ENCODE results near the gene MYO3B.
"Not testable (repeated sequence)": the region's sequence is repeated elsewhere in the genome, so short reads cannot be mapped to it uniquely, and the experiment has no call there.

DNA sequence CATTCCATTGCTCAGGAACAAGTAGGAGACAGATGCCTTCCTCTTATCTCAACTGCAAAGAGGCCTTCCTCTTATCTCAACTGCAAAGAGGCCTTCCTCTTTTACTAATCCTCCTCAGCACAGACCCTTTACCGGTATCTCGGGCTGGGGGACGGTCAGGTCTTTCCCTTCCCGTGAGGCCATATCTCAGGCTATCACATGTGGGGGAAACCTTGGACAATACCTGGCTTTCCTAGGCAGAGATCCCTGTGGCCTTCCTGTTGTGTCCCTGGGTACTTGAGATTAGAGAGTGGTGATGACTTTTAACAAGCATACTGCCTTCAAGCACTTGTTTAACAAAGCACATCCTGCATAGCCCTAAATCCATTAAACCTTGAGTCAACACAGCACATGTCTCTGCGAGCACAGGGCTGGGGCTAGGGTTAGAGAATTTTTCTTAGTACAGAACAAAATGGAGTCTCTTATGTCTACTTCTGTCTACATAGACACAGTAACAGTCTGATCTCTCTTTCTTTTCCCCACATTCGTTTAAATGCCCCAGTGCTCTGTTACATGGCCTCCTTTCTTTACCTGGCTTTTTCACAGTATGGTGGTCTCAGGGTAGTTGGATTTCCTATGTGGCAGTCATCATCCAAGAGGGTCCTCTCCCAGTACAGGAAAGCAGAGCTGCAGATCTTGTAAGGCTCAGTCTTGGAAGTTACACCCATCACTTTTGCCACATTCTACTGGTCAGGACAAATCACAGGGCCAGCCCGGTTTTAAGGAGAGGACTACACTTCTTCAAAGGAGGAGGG is 86.0 kb downstream of the MYO3B start:
- TF ChIP-seq, protein P1, sequence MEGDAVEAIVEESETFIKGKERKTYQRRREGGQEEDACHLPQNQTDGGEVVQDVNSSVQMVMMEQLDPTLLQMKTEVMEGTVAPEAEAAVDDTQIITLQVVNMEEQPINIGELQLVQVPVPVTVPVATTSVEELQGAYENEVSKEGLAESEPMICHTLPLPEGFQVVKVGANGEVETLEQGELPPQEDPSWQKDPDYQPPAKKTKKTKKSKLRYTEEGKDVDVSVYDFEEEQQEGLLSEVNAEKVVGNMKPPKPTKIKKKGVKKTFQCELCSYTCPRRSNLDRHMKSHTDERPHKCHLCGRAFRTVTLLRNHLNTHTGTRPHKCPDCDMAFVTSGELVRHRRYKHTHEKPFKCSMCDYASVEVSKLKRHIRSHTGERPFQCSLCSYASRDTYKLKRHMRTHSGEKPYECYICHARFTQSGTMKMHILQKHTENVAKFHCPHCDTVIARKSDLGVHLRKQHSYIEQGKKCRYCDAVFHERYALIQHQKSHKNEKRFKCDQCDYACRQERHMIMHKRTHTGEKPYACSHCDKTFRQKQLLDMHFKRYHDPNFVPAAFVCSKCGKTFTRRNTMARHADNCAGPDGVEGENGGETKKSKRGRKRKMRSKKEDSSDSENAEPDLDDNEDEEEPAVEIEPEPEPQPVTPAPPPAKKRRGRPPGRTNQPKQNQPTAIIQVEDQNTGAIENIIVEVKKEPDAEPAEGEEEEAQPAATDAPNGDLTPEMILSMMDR (IDR thresholded peaks at IDR 0.05) = not testable (repeated sequence)
- not testable (repeated sequence) for TF ChIP-seq POLR2A (IDR thresholded peaks at IDR 0.05)
